ENCODE measurements around the gene DNAI2.

DNAI2 gene

DNA sequence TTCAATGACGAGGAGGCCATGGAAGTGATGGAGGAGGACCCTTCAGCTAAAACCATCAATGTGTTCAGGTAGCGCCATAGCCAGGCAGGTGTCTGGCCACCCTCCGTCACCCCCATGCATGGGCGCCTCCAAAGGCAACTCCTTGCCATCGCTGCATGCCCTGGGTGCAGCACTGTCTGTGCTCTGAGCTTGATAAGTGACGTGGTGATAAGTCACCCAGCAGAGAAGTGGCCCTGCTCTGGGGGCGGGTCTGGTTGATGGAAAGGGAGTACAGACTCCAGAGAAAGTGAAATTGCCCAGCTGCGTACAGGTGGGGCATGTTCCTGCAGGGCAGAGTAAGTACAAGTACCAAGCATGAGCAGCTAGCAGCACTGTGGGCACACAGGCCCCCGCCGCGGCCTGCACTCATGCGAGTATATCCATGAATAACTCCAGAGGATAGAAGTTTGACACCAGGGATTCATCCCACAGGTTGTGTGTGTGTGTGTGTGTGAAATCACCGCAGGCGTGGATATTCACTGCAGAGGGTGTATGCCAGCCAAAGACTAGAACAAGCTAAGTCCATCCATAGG is 13.1 kb downstream of the DNAI2 start:
- no peak for TF ChIP-seq ZNF8 (CRISPR knock-in tag; IDR thresholded peaks at IDR 0.05)
- no peak for ATAC-seq

DNA sequence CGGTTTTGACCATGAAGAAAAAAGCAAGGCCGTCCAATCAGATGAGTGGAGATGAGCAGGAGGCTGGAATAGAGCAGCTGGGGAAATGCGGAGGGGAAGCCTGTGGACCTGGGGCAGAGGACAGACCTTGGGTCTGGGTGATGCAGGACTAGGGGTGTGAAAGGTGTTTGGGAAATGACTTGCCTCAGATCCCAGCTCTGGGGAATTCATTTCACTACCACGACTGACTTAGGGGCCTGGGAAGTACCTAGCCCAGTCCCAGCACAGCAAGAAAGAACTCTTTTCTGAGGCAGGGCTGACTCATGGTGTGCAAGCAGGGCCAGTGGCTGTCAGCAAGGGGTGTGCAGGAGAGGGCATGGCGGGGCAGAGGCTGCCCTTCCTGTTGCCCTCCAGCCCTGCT is 14.8 kb downstream of the DNAI2 start:
- no peak for ATAC-seq
- TF ChIP-seq ARNTL (CRISPR knock-in tag; IDR thresholded peaks at IDR 0.05; ENCODE audit: borderline replicate concordance, low read depth): no peak
- TF ChIP-seq GLIS3 (CRISPR knock-in tag; IDR thresholded peaks at IDR 0.05): no peak
- no peak for TF ChIP-seq ESRRG (CRISPR knock-in tag; IDR thresholded peaks at IDR 0.05)
- TF ChIP-seq ZNF70 (CRISPR knock-in tag; IDR thresholded peaks at IDR 0.05): no peak
- no peak for TF ChIP-seq CSDC2 (CRISPR knock-in tag; IDR thresholded peaks at IDR 0.05)
- no peak for TF ChIP-seq OSR1 (CRISPR knock-in tag; IDR thresholded peaks at IDR 0.05)
- TF ChIP-seq, protein P1, sequence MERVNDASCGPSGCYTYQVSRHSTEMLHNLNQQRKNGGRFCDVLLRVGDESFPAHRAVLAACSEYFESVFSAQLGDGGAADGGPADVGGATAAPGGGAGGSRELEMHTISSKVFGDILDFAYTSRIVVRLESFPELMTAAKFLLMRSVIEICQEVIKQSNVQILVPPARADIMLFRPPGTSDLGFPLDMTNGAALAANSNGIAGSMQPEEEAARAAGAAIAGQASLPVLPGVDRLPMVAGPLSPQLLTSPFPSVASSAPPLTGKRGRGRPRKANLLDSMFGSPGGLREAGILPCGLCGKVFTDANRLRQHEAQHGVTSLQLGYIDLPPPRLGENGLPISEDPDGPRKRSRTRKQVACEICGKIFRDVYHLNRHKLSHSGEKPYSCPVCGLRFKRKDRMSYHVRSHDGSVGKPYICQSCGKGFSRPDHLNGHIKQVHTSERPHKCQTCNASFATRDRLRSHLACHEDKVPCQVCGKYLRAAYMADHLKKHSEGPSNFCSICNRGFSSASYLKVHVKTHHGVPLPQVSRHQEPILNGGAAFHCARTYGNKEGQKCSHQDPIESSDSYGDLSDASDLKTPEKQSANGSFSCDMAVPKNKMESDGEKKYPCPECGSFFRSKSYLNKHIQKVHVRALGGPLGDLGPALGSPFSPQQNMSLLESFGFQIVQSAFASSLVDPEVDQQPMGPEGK (CRISPR knock-in tag; IDR thresholded peaks at IDR 0.05; ENCODE audit: borderline replicate concordance): no peak
- no peak for TF ChIP-seq TCF4 (CRISPR knock-in tag; IDR thresholded peaks at IDR 0.05; ENCODE audit: borderline replicate concordance)
- TF ChIP-seq, protein P2, sequence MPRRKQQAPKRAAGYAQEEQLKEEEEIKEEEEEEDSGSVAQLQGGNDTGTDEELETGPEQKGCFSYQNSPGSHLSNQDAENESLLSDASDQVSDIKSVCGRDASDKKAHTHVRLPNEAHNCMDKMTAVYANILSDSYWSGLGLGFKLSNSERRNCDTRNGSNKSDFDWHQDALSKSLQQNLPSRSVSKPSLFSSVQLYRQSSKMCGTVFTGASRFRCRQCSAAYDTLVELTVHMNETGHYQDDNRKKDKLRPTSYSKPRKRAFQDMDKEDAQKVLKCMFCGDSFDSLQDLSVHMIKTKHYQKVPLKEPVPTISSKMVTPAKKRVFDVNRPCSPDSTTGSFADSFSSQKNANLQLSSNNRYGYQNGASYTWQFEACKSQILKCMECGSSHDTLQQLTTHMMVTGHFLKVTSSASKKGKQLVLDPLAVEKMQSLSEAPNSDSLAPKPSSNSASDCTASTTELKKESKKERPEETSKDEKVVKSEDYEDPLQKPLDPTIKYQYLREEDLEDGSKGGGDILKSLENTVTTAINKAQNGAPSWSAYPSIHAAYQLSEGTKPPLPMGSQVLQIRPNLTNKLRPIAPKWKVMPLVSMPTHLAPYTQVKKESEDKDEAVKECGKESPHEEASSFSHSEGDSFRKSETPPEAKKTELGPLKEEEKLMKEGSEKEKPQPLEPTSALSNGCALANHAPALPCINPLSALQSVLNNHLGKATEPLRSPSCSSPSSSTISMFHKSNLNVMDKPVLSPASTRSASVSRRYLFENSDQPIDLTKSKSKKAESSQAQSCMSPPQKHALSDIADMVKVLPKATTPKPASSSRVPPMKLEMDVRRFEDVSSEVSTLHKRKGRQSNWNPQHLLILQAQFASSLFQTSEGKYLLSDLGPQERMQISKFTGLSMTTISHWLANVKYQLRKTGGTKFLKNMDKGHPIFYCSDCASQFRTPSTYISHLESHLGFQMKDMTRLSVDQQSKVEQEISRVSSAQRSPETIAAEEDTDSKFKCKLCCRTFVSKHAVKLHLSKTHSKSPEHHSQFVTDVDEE (CRISPR knock-in tag; IDR thresholded peaks at IDR 0.05): no peak
- no peak for TF ChIP-seq ZFP3 (CRISPR knock-in tag; IDR thresholded peaks at IDR 0.05)
- no peak for TF ChIP-seq ZC3H10 (CRISPR knock-in tag; IDR thresholded peaks at IDR 0.05)
- TF ChIP-seq, protein P3, sequence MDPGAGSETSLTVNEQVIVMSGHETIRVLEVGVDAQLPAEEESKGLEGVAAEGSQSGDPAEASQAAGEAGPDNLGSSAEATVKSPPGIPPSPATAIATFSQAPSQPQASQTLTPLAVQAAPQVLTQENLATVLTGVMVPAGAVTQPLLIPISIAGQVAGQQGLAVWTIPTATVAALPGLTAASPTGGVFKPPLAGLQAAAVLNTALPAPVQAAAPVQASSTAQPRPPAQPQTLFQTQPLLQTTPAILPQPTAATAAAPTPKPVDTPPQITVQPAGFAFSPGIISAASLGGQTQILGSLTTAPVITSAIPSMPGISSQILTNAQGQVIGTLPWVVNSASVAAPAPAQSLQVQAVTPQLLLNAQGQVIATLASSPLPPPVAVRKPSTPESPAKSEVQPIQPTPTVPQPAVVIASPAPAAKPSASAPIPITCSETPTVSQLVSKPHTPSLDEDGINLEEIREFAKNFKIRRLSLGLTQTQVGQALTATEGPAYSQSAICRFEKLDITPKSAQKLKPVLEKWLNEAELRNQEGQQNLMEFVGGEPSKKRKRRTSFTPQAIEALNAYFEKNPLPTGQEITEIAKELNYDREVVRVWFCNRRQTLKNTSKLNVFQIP (CRISPR knock-in tag; IDR thresholded peaks at IDR 0.05; ENCODE audit: borderline replicate concordance, low read depth): no peak
- TF ChIP-seq ZNF565 (CRISPR knock-in tag; conservative IDR thresholded peaks at IDR 0.05; ENCODE audit: low read depth): no peak
- TF ChIP-seq PPARA (CRISPR knock-in tag; IDR thresholded peaks at IDR 0.05; ENCODE audit: borderline replicate concordance): no peak
- TF ChIP-seq ZNF8 (CRISPR knock-in tag; IDR thresholded peaks at IDR 0.05): no peak

DNA sequence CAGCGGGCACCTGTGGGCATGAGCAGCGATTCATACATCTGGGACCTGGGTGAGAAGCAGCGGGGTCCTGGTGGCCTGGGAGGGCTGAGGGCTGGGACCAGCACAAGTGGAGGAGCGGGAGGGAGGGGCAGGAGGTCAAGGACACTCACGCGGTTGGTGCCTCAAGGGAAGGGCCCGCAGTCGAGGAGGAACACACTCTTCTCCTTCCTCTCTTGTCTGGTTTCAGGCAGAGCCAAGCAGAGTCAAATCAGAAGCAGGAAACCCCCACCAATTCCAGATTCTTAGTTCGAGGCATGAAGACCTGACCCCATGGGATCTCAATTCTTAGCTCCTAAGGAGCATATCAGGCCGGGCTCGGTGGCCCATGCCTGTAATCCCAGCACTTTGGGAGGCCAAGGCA is 15.7 kb downstream of the DNAI2 start:
- TF ChIP-seq TOX (CRISPR knock-in tag; IDR thresholded peaks at IDR 0.05; ENCODE audit: borderline replicate concordance) (no peak), GLIS3 (CRISPR knock-in tag; IDR thresholded peaks at IDR 0.05) (no peak)
- ATAC-seq: no peak

DNA sequence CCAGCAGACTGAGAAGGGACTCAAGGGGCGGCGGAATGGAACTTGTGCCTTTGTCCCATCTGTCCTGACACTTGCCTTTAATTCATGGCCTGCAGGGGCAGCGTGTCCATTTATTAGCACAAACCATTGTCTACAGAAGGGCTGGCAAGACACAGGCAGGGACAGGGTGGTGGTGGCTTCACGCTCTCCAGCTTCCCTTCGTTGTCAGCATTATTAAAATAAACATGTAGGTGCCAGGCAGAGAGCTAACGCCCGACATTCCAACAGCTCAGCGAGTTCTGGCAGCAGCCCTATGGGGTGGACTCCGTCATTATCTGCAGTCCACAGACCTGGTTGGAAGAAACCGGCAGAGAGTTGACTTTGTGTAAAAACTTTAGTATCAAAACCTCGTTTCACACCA is 16.3 kb downstream of the DNAI2 start:
- TF ChIP-seq ZFP3 (CRISPR knock-in tag; IDR thresholded peaks at IDR 0.05): no peak
- TF ChIP-seq ZNF70 (CRISPR knock-in tag; IDR thresholded peaks at IDR 0.05): no peak
- ATAC-seq: no peak

DNA sequence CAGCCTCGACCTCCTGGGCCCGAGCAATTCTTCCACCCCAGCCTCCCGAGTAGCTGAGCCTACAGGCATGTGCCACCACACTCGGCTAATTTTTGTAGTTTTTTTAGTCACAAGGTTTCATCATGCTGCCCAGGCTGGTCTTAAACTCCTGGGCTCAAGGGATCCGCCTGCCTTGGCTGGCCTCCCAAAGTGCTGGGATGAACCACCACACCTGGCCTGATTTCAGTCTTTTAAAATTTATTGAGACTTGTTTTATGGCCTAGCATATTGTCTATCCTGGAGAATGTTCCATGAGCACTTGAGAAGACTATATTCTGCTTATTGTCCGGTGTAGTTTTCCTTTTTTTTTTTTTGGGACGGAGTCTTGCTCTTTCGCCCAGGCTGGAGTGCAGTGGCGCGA is 18.5 kb downstream of the DNAI2 start:
- no peak for ATAC-seq
- TF ChIP-seq ZC3H10 (CRISPR knock-in tag; IDR thresholded peaks at IDR 0.05) (no peak), BACH2 (CRISPR knock-in tag; IDR thresholded peaks at IDR 0.05; ENCODE audit: borderline replicate concordance) (no peak), ZFP3 (CRISPR knock-in tag; IDR thresholded peaks at IDR 0.05) (no peak), PPARA (CRISPR knock-in tag; IDR thresholded peaks at IDR 0.05; ENCODE audit: borderline replicate concordance) (no peak), OSR1 (CRISPR knock-in tag; IDR thresholded peaks at IDR 0.05) (no peak), TCF4 (CRISPR knock-in tag; IDR thresholded peaks at IDR 0.05; ENCODE audit: borderline replicate concordance) (no peak), ESRRG (CRISPR knock-in tag; IDR thresholded peaks at IDR 0.05) (no peak), ZNF70 (CRISPR knock-in tag; IDR thresholded peaks at IDR 0.05) (no peak), ZNF565 (CRISPR knock-in tag; conservative IDR thresholded peaks at IDR 0.05; ENCODE audit: low read depth) (no peak), GLIS3 (CRISPR knock-in tag; IDR thresholded peaks at IDR 0.05) (no peak), ZFP30 (CRISPR knock-in tag; IDR thresholded peaks at IDR 0.05) (no peak), ISL1 (CRISPR knock-in tag; IDR thresholded peaks at IDR 0.05) (no peak)
- TF ChIP-seq, protein P4, sequence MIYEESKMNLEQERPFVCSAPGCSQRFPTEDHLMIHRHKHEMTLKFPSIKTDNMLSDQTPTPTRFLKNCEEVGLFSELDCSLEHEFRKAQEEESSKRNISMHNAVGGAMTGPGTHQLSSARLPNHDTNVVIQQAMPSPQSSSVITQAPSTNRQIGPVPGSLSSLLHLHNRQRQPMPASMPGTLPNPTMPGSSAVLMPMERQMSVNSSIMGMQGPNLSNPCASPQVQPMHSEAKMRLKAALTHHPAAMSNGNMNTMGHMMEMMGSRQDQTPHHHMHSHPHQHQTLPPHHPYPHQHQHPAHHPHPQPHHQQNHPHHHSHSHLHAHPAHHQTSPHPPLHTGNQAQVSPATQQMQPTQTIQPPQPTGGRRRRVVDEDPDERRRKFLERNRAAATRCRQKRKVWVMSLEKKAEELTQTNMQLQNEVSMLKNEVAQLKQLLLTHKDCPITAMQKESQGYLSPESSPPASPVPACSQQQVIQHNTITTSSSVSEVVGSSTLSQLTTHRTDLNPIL (CRISPR knock-in tag; IDR thresholded peaks at IDR 0.05; ENCODE audit: low read depth): no peak
- TF ChIP-seq, protein P5, sequence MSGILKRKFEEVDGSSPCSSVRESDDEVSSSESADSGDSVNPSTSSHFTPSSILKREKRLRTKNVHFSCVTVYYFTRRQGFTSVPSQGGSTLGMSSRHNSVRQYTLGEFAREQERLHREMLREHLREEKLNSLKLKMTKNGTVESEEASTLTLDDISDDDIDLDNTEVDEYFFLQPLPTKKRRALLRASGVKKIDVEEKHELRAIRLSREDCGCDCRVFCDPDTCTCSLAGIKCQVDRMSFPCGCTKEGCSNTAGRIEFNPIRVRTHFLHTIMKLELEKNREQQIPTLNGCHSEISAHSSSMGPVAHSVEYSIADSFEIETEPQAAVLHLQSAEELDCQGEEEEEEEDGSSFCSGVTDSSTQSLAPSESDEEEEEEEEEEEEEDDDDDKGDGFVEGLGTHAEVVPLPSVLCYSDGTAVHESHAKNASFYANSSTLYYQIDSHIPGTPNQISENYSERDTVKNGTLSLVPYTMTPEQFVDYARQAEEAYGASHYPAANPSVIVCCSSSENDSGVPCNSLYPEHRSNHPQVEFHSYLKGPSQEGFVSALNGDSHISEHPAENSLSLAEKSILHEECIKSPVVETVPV (CRISPR knock-in tag; IDR thresholded peaks at IDR 0.05): no peak
- TF ChIP-seq, protein P2 (CRISPR knock-in tag; IDR thresholded peaks at IDR 0.05): no peak

All from SK-N-SH treated with all-trans-retinoic acid at 6 μM for 48 hours (cell line).